Parathyroid adenoma (tissue), 2 donors: ENCODE measurements around the gene CCDC80.
"Not testable (repeated sequence)": the region's sequence is repeated elsewhere in the genome, so short reads cannot be mapped to it uniquely, and the experiment has no call there.

Experiments used
- H2AFZ ChIP-seq: fragments of 300-600 bp; sonication (generic); one replicate; pipeline ENCODE4 v1.7.0; 2017; ENCODE audit warnings: antibody characterized with exemption, mild to moderate bottlenecking
- H3K27ac ChIP-seq: fragments of 300-600 bp; sonication (generic); one replicate; pipeline ENCODE4 v1.7.0; 2017
- H3K27me3 ChIP-seq: fragments of 300-600 bp; sonication (generic); one replicate; pipeline ENCODE4 v1.7.0; 2017; ENCODE audit warnings: low read length; ENCODE audit not compliant: control insufficient read depth, insufficient read depth
- H3K36me3 ChIP-seq: fragments of 300-600 bp; sonication (generic); one replicate; pipeline ENCODE4 v1.7.0; 2017; ENCODE audit warnings: low read length; ENCODE audit not compliant: control insufficient read depth, insufficient read depth
- H3K4me1 ChIP-seq: fragments of 300-600 bp; sonication (generic); one replicate; pipeline ENCODE4 v1.7.0; 2017; ENCODE audit warnings: control low read depth
- H3K4me2 ChIP-seq: fragments of 300-600 bp; sonication (generic); one replicate; pipeline ENCODE4 v1.7.0; 2017; ENCODE audit warnings: low read length
- H3K4me3 ChIP-seq: fragments of 300-600 bp; sonication (generic); one replicate; pipeline ENCODE4 v1.7.0; 2017; ENCODE audit warnings: low read depth, low read length
- H3K79me2 ChIP-seq: fragments of 300-600 bp; sonication (generic); one replicate; pipeline ENCODE4 v1.7.0; 2017; ENCODE audit warnings: control low read depth
- H3K9ac ChIP-seq: fragments of 300-600 bp; sonication (generic); one replicate; pipeline ENCODE4 v1.7.0; 2017; ENCODE audit warnings: mild to moderate bottlenecking
- H3K9me3 ChIP-seq: fragments of 300-600 bp; sonication (generic); one replicate; pipeline ENCODE4 v1.7.0; 2017; ENCODE audit warnings: low read length; ENCODE audit not compliant: control insufficient read depth
- CTCF ChIP-seq: fragments of 300-600 bp; sonication (generic); IDR thresholded peaks from one replicate; pipeline ENCODE4 v1.7.0; 2017; ENCODE audit warnings: antibody characterized with exemption, mild to moderate bottlenecking
- donor health status: primary hyperparathyroidism.

Gene CCDC80

GRCh38 chr3:112667599-112667998 lies 26.7 kb upstream of the CCDC80 start:
- no peak overlapping the region for H3K4me3 ChIP-seq
- no peak for TF ChIP-seq CTCF
- no peaks in the 10 kb centered on the region for H3K4me1 ChIP-seq
- H3K36me3 ChIP-seq, result no peaks in the 10 kb centered on the region
- no peaks in the 10 kb centered on the region for H3K27me3 ChIP-seq
- no peak overlapping the region for H3K9ac ChIP-seq
- H3K9me3 ChIP-seq, result no peaks in the 10 kb centered on the region
- H3K4me2 ChIP-seq, result no peak overlapping the region
- no peaks in the 10 kb centered on the region for H3K79me2 ChIP-seq
- H2AFZ ChIP-seq, result no peak overlapping the region
- no peak overlapping the region for H3K27ac ChIP-seq

DNA sequence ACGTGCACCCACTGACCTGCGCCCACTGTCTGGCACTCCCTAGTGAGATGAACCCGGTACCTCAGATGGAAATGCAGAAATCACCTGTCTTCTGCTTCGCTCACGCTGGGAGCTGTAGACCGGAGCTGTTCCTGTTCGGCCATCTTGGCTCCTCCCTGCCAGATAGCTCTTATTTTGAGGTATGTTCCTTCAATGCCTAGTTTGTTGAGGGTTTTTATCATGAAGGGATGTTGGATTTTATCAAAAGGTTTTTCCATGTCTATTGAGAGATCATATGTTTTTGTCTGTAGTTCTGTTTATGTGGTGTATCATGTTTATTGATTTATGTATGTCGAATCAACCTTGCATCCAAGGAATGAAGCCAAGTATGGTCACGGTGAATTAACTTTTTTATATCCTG lies 24.1 kb upstream of the CCDC80 start:
- H3K9me3 ChIP-seq, result not testable (repeated sequence)

DNA sequence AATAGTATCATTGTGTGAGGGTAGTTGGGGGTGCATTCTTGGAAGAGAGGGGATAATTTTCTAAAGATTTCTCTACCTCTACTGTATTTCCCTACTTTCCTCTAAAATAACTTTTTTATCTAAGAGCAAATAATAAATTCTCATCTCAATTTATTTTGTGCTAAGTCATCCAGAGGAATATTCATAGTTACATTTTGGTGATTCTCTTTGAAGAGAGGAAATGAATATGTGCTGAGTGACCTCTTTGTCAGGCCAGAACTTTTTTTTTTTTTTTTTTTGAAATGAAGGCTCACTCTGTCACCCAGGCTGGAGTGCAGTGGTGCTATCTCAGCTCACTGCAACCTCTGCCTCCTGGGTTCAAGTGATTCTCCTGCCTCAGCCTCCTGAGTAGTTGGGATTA lies 15.1 kb upstream of the CCDC80 start:
- Histone ChIP-seq H3K27me3 (no peaks in the 10 kb centered on the region), H3K9ac (no peak overlapping the region), H3K4me1 (no peaks in the 10 kb centered on the region), H3K4me3 (no peak overlapping the region), H2AFZ (no peak overlapping the region), H3K4me2 (no peak overlapping the region), H3K79me2 (no peaks in the 10 kb centered on the region), H3K36me3 (no peaks in the 10 kb centered on the region), H3K27ac (no peak overlapping the region), H3K9me3 (no peaks in the 10 kb centered on the region)
- TF ChIP-seq CTCF, result no peak

More for the DNA sequence above, 24.1 kb upstream of the CCDC80 start:
- not testable (repeated sequence) for H3K4me2 ChIP-seq, H3K27ac ChIP-seq, H3K27me3 ChIP-seq, H3K4me1 ChIP-seq, H3K36me3 ChIP-seq, H2AFZ ChIP-seq, H3K9ac ChIP-seq, H3K79me2 ChIP-seq, H3K4me3 ChIP-seq

- Histone ChIP-seq H3K27ac (no peak overlapping the region), H3K4me2 (no peak overlapping the region), H3K36me3 (no peaks in the 10 kb centered on the region), H3K27me3 (no peaks in the 10 kb centered on the region), H3K79me2 (no peaks in the 10 kb centered on the region), H3K9ac (no peak overlapping the region), H2AFZ (no peak overlapping the region), H3K4me3 (no peak overlapping the region), H3K9me3 (no peaks in the 10 kb centered on the region), H3K4me1 (no peaks in the 10 kb centered on the region)
- TF ChIP-seq CTCF, result no peak
These were observed 14.0 kb upstream of the CCDC80 start for GRCh38 chr3:112654979-112655378.

GRCh38 chr3:112654492-112654891 lies 13.5 kb upstream of the CCDC80 start:
- no peak for TF ChIP-seq CTCF
- Histone ChIP-seq H3K27ac (no peak overlapping the region), H3K9me3 (no peaks in the 10 kb centered on the region), H3K79me2 (no peaks in the 10 kb centered on the region), H3K36me3 (no peaks in the 10 kb centered on the region), H3K4me1 (no peaks in the 10 kb centered on the region), H3K27me3 (no peaks in the 10 kb centered on the region), H2AFZ (no peak overlapping the region), H3K4me2 (no peak overlapping the region), H3K9ac (no peak overlapping the region), H3K4me3 (no peak overlapping the region)
